ENCODE results near the gene RHOJ.

- TF ChIP-seq, protein P1, sequence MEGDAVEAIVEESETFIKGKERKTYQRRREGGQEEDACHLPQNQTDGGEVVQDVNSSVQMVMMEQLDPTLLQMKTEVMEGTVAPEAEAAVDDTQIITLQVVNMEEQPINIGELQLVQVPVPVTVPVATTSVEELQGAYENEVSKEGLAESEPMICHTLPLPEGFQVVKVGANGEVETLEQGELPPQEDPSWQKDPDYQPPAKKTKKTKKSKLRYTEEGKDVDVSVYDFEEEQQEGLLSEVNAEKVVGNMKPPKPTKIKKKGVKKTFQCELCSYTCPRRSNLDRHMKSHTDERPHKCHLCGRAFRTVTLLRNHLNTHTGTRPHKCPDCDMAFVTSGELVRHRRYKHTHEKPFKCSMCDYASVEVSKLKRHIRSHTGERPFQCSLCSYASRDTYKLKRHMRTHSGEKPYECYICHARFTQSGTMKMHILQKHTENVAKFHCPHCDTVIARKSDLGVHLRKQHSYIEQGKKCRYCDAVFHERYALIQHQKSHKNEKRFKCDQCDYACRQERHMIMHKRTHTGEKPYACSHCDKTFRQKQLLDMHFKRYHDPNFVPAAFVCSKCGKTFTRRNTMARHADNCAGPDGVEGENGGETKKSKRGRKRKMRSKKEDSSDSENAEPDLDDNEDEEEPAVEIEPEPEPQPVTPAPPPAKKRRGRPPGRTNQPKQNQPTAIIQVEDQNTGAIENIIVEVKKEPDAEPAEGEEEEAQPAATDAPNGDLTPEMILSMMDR (IDR thresholded peaks at IDR 0.05; ENCODE audit: poor library complexity): no peak
- no peak for TF ChIP-seq EZH2phosphoT487 (IDR thresholded peaks at IDR 0.05; ENCODE audit: low read depth, severe bottlenecking, unreplicated experiment)
These were observed 4.1 kb upstream of the RHOJ start for GRCh38 chr14:63200035-63200740.

Measured in hepatocyte (in vitro differentiated cells).